HepG2 (cell line): ENCODE measurements around the gene SLC1A5. TPM values are rescaled to one million over a fixed set of nuclear protein-coding genes. Genes with fewer than 3 reads are reported as not detected.

ENCODE experiments used
- AGO2 ChIP-seq: fragments of 200-400 bp; formaldehyde crosslinking; optimal IDR thresholded peaks from 2 replicates; pipeline ENCODE3; 2017; ENCODE audit warnings: mild to moderate bottlenecking, low read depth, low read length, moderate library complexity
- ATF7 ChIP-seq, 2 experiments: fragments of 450-650 bp in 1 of 2; sonication (generic) in 1 of 2; formaldehyde crosslinking in 1 of 2; IDR thresholded peaks; 2 replicates each; pipeline versions ENCODE4 v1.4.0 to v1.6.1; 2016 to 2020; ENCODE audit warnings: antibody characterized with exemption in 1 of 2, mild to moderate bottlenecking in 1 of 2, missing genetic modification reagents in 1 of 2
- CREB1 ChIP-seq, 2 experiments: fragments of 450-650 bp in 1 of 2; IDR thresholded peaks; 2 replicates each; pipeline ENCODE4 v1.6.1; 2016 to 2017; ENCODE audit warnings: control low read depth in 1 of 2, mild to moderate bottlenecking in 1 of 2, missing compliant biosample characterization in 1 of 2, missing genetic modification characterization in 1 of 2
- DMAP1 ChIP-seq: IDR thresholded peaks from 2 replicates; pipeline ENCODE4 v1.6.1; 2016
- HDAC2 ChIP-seq: sonication (generic); formaldehyde crosslinking; IDR thresholded peaks from 2 replicates; pipeline ENCODE4 v1.4.0; 2020; ENCODE audit warnings: missing genetic modification reagents
- JUN ChIP-seq: sonication (generic); formaldehyde crosslinking; IDR thresholded peaks from 2 replicates; pipeline ENCODE4 v1.4.0; 2020; ENCODE audit warnings: mild to moderate bottlenecking, missing genetic modification reagents
- KLF15 ChIP-seq: sonication (generic); formaldehyde crosslinking; IDR thresholded peaks from 2 replicates; pipeline ENCODE4 v1.8.1; 2023; ENCODE audit warnings: borderline replicate concordance, mild to moderate bottlenecking, inconsistent platforms, missing genetic modification reagents, mixed read lengths
- MEF2D ChIP-seq: sonication (generic); formaldehyde crosslinking; IDR thresholded peaks from 2 replicates; pipeline ENCODE4 v1.5.1; 2020; ENCODE audit warnings: mild to moderate bottlenecking, missing genetic modification reagents
- ZNF569 ChIP-seq: sonication (generic); formaldehyde crosslinking; IDR thresholded peaks from 2 replicates; pipeline ENCODE4 v1.5.0; 2020; ENCODE audit warnings: mild to moderate bottlenecking, missing genetic modification reagents, moderate library complexity, borderline replicate concordance
- polyA plus RNA-seq, 8 experiments: library from polyadenylated mRNA; depleted of rRNA in 3 of 8; stranded (reverse) in 7 of 8; unstranded in 1 of 8; fragments of >200 nt; fragmentation: Illumina TruSeq in 4 of 8; extraction: Trizol in 4 of 8; gene quantifications; 2 replicates each; pipeline versions ENCODE4 v1.2.1 to v1.2.3, GENCODE V29; 2011 to 2016; ENCODE audit warnings: low read depth in 4 of 8, missing spikeins in 1 of 8, mixed read lengths in 1 of 8; ENCODE audit not compliant: insufficient read depth in 1 of 8
- total RNA-seq, 5 experiments: library from RNA; depleted of rRNA; stranded (reverse); fragments of >200 nt; fragmentation: Illumina TruSeq; extraction: Trizol; gene quantifications; 2 replicates each; pipeline ENCODE4 v1.2.3, GENCODE V29; 2016; ENCODE audit warnings: low read depth in 1 of 5
- TF ChIP-seq, protein P1 (sequence below): sonication (generic); formaldehyde crosslinking; IDR thresholded peaks from 2 replicates; pipeline ENCODE4 v1.5.1; 2020; ENCODE audit warnings: mild to moderate bottlenecking, missing genetic modification reagents, moderate library complexity
- TF ChIP-seq, protein P2 (sequence below): sonication (generic); formaldehyde crosslinking; IDR thresholded peaks from 2 replicates; pipeline ENCODE4 v1.4.0; 2020; ENCODE audit warnings: missing genetic modification reagents, borderline replicate concordance
- TF ChIP-seq, protein P3 (sequence below): IDR thresholded peaks from 2 replicates; pipeline ENCODE4 v1.6.1; 2012; ENCODE audit warnings: low read depth, low read length, improper control_type of control experiment
- TF ChIP-seq, protein P4 (sequence below): sonication (generic); formaldehyde crosslinking; IDR thresholded peaks from 2 replicates; pipeline ENCODE4 v1.5.1; 2020; ENCODE audit warnings: mild to moderate bottlenecking, missing genetic modification reagents, moderate library complexity
- TF ChIP-seq, protein P5 (sequence below): sonication (generic); formaldehyde crosslinking; IDR thresholded peaks from 2 replicates; pipeline ENCODE4 v1.4.0; 2020; ENCODE audit warnings: missing genetic modification reagents
- TF ChIP-seq, protein P6 (sequence below): IDR thresholded peaks from 2 replicates; pipeline ENCODE4 v1.6.1; 2016; ENCODE audit warnings: low read depth, borderline replicate concordance

SLC1A5 gene
- total and polyA plus RNA-seq, 2 of the 13 experiments (the other 11 are each of a cell fraction or from before 2014, with no cell fraction given): 120 to 159 TPM

DNA sequence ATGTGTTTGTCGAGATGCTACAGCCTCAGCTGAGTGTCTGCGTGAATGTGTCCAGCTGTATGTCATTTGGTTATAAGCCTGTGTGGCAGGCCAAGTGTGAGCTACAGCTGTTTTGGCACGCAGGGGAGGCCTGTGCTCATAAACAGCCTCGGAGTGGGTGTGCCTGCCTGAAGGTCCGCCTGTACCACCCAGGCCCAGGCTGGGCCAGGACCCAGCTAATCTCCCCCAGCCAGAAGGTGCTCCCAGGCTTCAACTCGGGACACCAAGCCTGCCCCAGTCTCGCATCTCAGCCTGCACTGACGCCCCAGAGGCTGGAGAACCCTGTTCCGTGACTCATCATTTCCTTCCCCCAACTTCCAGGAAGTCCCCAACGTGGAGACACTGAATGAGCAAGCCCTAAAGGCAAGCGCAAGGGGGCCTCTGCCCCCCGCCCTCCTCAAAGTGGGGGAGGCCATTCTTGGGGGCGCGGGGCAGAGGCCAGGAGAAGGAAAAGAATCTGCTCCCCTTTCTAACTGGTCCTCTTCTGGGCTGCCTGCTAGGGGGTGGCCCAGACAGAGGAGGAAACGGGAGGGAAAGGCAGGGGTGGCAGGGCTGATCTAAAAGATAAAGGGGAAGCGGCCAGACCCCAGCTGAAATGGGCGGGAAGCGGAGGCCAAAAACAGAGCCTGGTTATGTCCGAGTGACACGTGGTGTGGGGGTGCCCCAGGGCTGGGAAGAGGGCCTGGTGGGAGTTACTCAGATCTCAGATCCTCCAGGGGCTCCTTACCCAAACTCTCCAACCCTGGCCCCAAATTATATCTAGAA is 2.0 kb downstream of the SLC1A5 start (continued):
- TF ChIP-seq, protein P1, sequence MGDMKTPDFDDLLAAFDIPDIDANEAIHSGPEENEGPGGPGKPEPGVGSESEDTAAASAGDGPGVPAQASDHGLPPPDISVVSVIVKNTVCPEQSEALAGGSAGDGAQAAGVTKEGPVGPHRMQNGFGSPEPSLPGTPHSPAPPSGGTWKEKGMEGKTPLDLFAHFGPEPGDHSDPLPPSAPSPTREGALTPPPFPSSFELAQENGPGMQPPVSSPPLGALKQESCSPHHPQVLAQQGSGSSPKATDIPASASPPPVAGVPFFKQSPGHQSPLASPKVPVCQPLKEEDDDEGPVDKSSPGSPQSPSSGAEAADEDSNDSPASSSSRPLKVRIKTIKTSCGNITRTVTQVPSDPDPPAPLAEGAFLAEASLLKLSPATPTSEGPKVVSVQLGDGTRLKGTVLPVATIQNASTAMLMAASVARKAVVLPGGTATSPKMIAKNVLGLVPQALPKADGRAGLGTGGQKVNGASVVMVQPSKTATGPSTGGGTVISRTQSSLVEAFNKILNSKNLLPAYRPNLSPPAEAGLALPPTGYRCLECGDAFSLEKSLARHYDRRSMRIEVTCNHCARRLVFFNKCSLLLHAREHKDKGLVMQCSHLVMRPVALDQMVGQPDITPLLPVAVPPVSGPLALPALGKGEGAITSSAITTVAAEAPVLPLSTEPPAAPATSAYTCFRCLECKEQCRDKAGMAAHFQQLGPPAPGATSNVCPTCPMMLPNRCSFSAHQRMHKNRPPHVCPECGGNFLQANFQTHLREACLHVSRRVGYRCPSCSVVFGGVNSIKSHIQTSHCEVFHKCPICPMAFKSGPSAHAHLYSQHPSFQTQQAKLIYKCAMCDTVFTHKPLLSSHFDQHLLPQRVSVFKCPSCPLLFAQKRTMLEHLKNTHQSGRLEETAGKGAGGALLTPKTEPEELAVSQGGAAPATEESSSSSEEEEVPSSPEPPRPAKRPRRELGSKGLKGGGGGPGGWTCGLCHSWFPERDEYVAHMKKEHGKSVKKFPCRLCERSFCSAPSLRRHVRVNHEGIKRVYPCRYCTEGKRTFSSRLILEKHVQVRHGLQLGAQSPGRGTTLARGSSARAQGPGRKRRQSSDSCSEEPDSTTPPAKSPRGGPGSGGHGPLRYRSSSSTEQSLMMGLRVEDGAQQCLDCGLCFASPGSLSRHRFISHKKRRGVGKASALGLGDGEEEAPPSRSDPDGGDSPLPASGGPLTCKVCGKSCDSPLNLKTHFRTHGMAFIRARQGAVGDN: peak; percentile 77
- TF ChIP-seq, protein P2, sequence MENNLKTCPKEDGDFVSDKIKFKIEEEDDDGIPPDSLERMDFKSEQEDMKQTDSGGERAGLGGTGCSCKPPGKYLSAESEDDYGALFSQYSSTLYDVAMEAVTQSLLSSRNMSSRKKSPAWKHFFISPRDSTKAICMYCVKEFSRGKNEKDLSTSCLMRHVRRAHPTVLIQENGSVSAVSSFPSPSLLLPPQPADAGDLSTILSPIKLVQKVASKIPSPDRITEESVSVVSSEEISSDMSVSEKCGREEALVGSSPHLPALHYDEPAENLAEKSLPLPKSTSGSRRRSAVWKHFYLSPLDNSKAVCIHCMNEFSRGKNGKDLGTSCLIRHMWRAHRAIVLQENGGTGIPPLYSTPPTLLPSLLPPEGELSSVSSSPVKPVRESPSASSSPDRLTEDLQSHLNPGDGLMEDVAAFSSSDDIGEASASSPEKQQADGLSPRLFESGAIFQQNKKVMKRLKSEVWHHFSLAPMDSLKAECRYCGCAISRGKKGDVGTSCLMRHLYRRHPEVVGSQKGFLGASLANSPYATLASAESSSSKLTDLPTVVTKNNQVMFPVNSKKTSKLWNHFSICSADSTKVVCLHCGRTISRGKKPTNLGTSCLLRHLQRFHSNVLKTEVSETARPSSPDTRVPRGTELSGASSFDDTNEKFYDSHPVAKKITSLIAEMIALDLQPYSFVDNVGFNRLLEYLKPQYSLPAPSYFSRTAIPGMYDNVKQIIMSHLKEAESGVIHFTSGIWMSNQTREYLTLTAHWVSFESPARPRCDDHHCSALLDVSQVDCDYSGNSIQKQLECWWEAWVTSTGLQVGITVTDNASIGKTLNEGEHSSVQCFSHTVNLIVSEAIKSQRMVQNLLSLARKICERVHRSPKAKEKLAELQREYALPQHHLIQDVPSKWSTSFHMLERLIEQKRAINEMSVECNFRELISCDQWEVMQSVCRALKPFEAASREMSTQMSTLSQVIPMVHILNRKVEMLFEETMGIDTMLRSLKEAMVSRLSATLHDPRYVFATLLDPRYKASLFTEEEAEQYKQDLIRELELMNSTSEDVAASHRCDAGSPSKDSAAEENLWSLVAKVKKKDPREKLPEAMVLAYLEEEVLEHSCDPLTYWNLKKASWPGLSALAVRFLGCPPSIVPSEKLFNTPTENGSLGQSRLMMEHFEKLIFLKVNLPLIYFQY (CRISPR knock-in tag): 0 out of 2 replicates have a peak, but pooled peaks have one; percentile 13
- TF ChIP-seq MEF2D (CRISPR knock-in tag): 0 out of 2 replicates have a peak, but pooled peaks have one; percentile 28
- TF ChIP-seq, protein P3, sequence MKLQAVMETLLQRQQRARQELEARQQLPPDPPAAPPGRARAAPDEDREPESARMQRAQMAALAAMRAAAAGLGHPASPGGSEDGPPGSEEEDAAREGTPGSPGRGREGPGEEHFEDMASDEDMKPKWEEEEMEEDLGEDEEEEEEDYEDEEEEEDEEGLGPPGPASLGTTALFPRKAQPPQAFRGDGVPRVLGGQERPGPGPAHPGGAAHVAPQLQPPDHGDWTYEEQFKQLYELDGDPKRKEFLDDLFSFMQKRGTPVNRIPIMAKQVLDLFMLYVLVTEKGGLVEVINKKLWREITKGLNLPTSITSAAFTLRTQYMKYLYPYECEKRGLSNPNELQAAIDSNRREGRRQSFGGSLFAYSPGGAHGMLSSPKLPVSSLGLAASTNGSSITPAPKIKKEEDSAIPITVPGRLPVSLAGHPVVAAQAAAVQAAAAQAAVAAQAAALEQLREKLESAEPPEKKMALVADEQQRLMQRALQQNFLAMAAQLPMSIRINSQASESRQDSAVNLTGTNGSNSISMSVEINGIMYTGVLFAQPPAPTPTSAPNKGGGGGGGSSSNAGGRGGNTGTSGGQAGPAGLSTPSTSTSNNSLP: no peak
- no peak for TF ChIP-seq JUN (CRISPR knock-in tag)
- TF ChIP-seq, protein P4, sequence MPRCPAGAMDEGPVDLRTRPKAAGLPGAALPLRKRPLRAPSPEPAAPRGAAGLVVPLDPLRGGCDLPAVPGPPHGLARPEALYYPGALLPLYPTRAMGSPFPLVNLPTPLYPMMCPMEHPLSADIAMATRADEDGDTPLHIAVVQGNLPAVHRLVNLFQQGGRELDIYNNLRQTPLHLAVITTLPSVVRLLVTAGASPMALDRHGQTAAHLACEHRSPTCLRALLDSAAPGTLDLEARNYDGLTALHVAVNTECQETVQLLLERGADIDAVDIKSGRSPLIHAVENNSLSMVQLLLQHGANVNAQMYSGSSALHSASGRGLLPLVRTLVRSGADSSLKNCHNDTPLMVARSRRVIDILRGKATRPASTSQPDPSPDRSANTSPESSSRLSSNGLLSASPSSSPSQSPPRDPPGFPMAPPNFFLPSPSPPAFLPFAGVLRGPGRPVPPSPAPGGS (CRISPR knock-in tag): no peak
- TF ChIP-seq, protein P5, sequence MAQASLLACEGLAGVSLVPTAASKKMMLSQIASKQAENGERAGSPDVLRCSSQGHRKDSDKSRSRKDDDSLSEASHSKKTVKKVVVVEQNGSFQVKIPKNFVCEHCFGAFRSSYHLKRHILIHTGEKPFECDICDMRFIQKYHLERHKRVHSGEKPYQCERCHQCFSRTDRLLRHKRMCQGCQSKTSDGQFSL (CRISPR knock-in tag): 0 out of 2 replicates have a peak, but pooled peaks have one; percentile 52
- no peak for TF ChIP-seq ZNF569 (CRISPR knock-in tag)
- TF ChIP-seq DMAP1 (CRISPR knock-in tag): 0 out of 2 replicates have a peak, but pooled peaks have one; percentile 35
- no peak for TF ChIP-seq ATF7 (IDR thresholded peaks at IDR 0.05)
- peak; percentile 44; the same call in 1 of the 2 replicates for TF ChIP-seq ATF7 (CRISPR knock-in tag; IDR thresholded peaks at IDR 0.05)
- TF ChIP-seq, protein P6, sequence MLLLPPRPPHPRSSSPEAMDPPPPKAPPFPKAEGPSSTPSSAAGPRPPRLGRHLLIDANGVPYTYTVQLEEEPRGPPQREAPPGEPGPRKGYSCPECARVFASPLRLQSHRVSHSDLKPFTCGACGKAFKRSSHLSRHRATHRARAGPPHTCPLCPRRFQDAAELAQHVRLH (CRISPR knock-in tag): no peak
- peak; percentile 44; the same call in 1 of the 2 replicates for TF ChIP-seq CREB1 (IDR thresholded peaks at IDR 0.05)
- no peak for TF ChIP-seq CREB1 (CRISPR knock-in tag; IDR thresholded peaks at IDR 0.05)
- TF ChIP-seq HDAC2: 0 out of 2 replicates have a peak, but pooled peaks have one; percentile 42
- peak; percentile 64 for TF ChIP-seq AGO2
- 0 out of 2 replicates have a peak, but pooled peaks have one; percentile 8 for TF ChIP-seq KLF15 (CRISPR knock-in tag)
